Measurements from ENCODE around the gene ALAS1.

GRCh38 chr3:52227766-52228165 is 29.8 kb downstream of the ALAS1 start:
- TF ChIP-seq CTCF (IDR thresholded peaks at IDR 0.05) (no peak), EZH2 (IDR thresholded peaks at IDR 0.05; ENCODE audit: borderline replicate concordance, insufficient read depth, low read depth, low read length, poor library complexity, severe bottlenecking) (no peak)

Measured in B cell (primary cell).